ENCODE results near the gene LCORL.
"Not testable (repeated sequence)": the region's sequence is repeated elsewhere in the genome, so short reads cannot be mapped to it uniquely, and the experiment has no call there.

The LCORL gene

DNA sequence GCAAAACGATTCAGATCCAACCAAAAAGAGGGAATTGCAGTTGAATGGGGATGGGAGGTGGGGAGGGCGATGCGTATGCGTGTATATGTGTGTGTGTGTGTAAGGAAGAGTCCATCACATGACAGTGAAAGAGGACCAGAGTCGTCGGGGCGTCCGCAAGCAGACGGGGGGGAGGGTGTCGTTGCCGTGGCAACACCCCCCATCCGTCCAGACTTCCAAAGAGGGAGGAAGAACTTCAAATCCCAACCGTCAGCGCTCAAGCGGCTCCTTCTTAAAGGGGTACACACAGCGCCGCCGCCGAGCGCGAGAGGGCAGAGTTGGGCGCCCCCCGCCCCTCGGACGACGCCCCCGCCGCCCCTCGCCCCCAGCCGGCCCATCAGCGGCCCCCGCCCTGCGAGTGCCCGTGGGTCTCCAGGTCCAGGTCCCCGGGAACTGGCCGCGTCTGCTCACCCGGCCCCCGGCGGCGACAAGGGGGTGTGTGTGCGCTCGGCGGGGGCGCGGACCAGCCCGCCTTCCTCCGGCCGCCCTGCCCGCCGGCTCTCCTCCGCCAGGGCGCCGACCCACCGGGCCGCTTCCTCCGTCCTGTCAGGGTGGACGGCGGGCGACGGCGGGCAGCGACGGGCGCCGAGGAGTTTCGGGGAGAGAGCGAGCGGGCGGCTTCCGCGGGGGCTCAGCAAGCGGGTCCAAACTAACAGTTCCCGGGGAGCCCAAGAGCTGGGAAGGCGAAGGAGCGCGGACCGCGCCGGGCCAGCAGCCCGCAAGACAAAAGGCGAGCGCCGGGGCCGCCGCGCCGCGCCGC, 685 bp downstream of the LCORL start:
- peak overlapping the region; percentile 87 for H3K4me3 ChIP-seq (ENCODE audit: low read length)
- DNase-seq (ENCODE audit: low read depth), result peak; percentile 80
- TF ChIP-seq, protein P1, sequence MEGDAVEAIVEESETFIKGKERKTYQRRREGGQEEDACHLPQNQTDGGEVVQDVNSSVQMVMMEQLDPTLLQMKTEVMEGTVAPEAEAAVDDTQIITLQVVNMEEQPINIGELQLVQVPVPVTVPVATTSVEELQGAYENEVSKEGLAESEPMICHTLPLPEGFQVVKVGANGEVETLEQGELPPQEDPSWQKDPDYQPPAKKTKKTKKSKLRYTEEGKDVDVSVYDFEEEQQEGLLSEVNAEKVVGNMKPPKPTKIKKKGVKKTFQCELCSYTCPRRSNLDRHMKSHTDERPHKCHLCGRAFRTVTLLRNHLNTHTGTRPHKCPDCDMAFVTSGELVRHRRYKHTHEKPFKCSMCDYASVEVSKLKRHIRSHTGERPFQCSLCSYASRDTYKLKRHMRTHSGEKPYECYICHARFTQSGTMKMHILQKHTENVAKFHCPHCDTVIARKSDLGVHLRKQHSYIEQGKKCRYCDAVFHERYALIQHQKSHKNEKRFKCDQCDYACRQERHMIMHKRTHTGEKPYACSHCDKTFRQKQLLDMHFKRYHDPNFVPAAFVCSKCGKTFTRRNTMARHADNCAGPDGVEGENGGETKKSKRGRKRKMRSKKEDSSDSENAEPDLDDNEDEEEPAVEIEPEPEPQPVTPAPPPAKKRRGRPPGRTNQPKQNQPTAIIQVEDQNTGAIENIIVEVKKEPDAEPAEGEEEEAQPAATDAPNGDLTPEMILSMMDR (conservative IDR thresholded peaks at IDR 0.05; ENCODE audit: low read length), result no peak

DNA sequence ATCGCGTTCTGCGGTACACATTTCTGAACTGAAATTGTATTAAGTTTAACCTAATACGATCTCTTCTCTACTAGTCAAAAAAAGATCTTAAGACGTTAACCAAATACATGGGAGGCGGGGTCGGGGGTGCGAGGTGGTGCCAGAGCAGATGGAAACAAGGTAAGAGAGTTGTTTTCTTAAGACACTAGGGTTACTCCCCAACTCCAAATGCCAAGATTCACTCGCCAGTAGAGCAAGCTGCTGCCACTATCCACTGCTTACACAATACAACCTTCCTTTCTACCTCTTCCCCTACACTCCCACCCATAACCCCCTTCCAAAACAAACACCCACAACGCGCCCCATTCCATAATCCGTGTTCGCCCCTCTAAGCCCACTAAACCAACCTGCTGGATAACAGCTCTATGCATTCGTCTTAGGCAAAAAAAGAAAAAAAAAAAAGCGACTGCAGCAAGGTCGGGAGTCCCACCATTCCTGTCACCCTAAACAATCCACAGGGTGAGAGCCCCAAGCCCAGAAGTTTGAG, 1.3 kb downstream of the LCORL start:
- TF ChIP-seq, protein P1 (conservative IDR thresholded peaks at IDR 0.05; ENCODE audit: low read length), result no peak
- peak; percentile 21 for DNase-seq (ENCODE audit: low read depth)
- H3K4me3 ChIP-seq (ENCODE audit: low read length), result peak overlapping the region; percentile 87

DNA sequence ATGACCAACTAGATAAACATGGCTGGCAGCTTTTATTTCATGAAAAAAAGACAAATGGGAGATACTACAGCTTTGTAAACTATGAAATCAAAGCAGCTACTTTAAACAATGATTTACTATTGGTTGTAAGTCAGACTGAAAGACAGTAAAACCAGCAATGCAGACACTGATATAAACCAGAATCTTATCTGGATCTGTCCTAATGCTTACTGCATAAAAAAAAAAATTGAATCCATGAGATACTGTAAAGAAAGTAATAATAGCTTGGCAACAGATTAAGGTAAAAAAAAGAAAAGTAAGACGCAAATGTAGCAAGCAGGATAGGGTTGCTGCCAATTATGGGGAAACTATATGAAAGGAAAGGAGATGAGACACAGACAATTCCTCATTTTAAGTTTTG, 7.3 kb downstream of the LCORL start:
- TF ChIP-seq, protein P1 (conservative IDR thresholded peaks at IDR 0.05; ENCODE audit: low read length), result no peak
- DNase-seq (ENCODE audit: low read depth), result no peak
- no peak overlapping the region for H3K4me3 ChIP-seq (ENCODE audit: low read length)

DNA sequence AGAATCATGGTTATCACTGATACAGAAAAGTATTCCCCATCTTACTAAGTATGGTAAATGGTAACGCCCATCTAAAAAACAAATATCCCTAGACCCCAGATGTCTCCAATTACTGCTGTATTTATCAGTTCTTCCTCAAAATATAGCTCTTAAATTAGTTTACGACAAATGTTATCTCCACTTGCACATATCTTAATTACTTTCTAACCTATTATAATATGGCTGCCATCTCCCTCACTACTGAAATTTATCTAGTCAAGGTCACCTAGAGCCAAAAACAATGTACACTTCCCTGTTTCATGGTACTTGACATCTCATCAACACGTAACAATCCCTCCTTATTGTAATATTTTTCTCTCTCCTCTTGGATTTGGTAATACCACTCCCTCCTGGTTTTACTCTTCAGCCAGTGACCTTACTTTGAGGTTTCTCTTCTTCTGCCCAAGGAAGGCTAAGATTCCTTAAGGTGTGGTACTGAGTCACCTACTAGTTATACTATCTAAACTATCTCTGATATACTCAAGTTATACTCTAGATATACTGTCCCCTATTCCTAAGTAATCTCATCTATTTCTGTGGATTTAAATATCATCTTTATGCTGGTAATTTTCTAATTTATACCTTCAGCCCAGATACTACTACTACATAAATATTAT, 8.6 kb downstream of the LCORL start:
- TF ChIP-seq, protein P1 (conservative IDR thresholded peaks at IDR 0.05; ENCODE audit: low read length), result no peak
- no peak for DNase-seq (ENCODE audit: low read depth)
- no peak overlapping the region for H3K4me3 ChIP-seq (ENCODE audit: low read length)

DNA sequence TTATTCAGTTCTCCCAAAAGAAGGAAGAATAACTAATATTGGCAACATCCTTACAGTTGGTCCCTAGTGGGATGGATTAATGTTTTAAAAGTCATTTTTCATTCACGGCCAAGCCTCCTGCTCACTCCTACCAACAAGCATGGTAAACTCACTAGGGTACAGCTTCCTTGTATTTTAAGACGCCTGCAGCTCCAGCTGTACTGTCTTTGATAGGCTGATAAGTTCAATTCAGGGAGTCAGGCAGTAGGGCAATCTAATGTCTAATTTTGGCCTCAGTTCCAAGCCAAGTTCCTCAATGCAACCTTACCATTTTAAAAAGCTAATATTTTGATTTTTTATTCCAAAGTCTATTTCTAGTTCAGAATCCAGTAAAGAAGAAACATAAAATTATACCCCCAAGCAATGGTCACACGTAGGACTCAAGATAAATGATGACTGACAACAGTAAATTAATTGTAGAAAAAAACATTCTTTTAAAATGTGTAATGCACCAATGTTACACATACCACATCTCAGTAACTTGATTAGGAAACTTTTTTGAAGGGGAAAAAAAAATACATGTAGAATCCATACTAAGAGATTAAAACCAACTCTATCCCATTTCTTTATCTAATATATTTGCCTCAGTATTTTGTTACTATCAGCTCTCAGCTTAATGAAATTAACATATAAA, 9.3 kb downstream of the LCORL start:
- no peak for DNase-seq (ENCODE audit: low read depth)
- TF ChIP-seq, protein P1 (conservative IDR thresholded peaks at IDR 0.05; ENCODE audit: low read length), result no peak
- H3K4me3 ChIP-seq (ENCODE audit: low read length), result no peak overlapping the region

DNA sequence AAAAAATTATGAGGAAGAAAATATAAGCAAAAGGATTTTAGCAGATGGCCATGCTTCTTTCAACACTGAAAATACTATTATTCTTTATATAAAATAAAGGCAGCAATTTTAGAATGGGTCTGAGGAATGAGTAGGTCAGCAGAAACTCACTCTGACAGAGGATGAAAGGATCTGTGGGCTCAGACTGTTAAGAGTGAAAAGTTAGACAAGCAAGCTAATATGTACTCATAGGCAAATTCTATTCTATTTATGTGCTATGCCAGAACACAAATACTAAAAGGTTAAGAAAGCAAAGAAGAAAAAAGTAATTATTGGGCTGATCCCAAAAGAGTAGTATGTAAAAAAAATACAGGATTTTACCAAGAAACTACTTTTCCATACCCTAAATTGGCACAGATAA, 13.9 kb downstream of the LCORL start:
- TF ChIP-seq, protein P1 (conservative IDR thresholded peaks at IDR 0.05; ENCODE audit: low read length), result no peak
- no peak overlapping the region for H3K4me3 ChIP-seq (ENCODE audit: low read length)
- DNase-seq (ENCODE audit: low read depth), result no peak

DNA sequence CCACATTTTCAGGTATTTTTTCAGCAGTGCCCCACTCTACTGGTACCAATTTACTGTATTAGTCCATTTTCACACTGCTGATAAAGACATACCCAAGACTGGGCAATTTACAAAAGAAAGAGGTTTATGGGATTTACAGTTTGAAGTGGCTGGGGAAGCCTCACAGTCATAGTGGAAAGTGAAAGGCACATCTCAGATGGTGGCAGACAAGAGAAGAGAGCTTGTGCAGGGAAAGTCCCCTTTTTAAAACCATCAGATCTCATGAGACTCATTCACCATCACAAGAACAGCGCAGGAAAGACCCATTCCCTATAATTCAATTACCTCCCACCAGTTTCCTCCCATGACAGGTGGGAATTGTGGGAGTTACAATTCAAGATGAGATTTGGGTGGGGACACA, 15.1 kb downstream of the LCORL start:
- not testable (repeated sequence) for DNase-seq (ENCODE audit: low read depth); H3K4me3 ChIP-seq (ENCODE audit: low read length)
